Sigmoid colon (tissue), 7 donors: Measurements from ENCODE around the gene F12. TPM values are rescaled to one million over a fixed set of nuclear protein-coding genes. Genes with fewer than 3 reads are reported as not detected.

Source experiments
- DNase-seq: peaks from one replicate; pipeline ENCODE4 v3.0.0-alpha.2; 2019
- H3K27ac ChIP-seq, 4 donors: fragments of 200-600 bp; sonication (generic); one replicate each; pipeline ENCODE4 v1.5.1; 2016 to 2019; ENCODE audit warnings: mild to moderate bottlenecking in 1 of 4
- H3K27me3 ChIP-seq, 3 donors: fragments of 200-600 bp; sonication (generic); one replicate each; pipeline ENCODE4 v1.5.1; 2019; ENCODE audit warnings: mild to moderate bottlenecking in 1 of 3
- H3K36me3 ChIP-seq, 4 donors: fragments of 200-600 bp; sonication (generic); one replicate each; pipeline ENCODE4 v1.5.1; 2016 to 2019
- H3K4me1 ChIP-seq, 4 donors: fragments of 200-600 bp; sonication (generic); one replicate each; pipeline ENCODE4 v1.5.1; 2017 to 2019
- H3K4me3 ChIP-seq, 4 donors: fragments of 200-600 bp; sonication (generic); one replicate each; pipeline ENCODE4 v1.5.1; 2017 to 2019; ENCODE audit warnings: mild to moderate bottlenecking in 2 of 4, moderate library complexity in 1 of 4
- H3K9me3 ChIP-seq, 4 donors: fragments of 200-600 bp in 3 of 4; sonication (generic) in 3 of 4; one replicate each; pipeline versions ENCODE4 v1.5.1 to v1.6.1; 2013 to 2019
- CTCF ChIP-seq, 4 experiments: fragments of 450-650 bp in 3 of 4; fragments of 200-600 bp in 1 of 4; IDR thresholded peaks; one replicate each; pipeline ENCODE4 v1.5.1; 2016 to 2019; ENCODE audit warnings: antibody characterized with exemption in 4 of 4, mild to moderate bottlenecking in 3 of 4, moderate library complexity in 2 of 4
- EP300 ChIP-seq, 4 donors: sonication (generic); formaldehyde crosslinking; IDR thresholded peaks; one replicate each; pipeline ENCODE4 v1.6.1; 2017; ENCODE audit warnings: antibody characterized with exemption in 4 of 4
- POLR2A ChIP-seq, 2 donors: fragments of 450-650 bp; IDR thresholded peaks; one replicate each; pipeline ENCODE4 v1.6.1; 2016; ENCODE audit warnings: antibody characterized with exemption in 2 of 2, mild to moderate bottlenecking in 2 of 2, moderate library complexity in 2 of 2
- POLR2AphosphoS5 ChIP-seq, 4 donors: sonication (generic); formaldehyde crosslinking; IDR thresholded peaks; one replicate each; pipeline ENCODE4 v1.6.1; 2017; ENCODE audit warnings: antibody characterized with exemption in 4 of 4
- WGBS, 2 donors: extraction: QIAGEN DNeasy Blood & Tissue Kit; methylation state at CpG; one replicate each; pipeline ENCODE4 v1.1.7; 2013; 5-methylcytosine and 5-hydroxymethylcytosine counted together
- intact Hi-C: fragments of 100-400 bp; cut with DNase I; formaldehyde crosslinking; loops from one replicate; pipeline ENCODE4 v1.15.1; 2023
- polyA plus RNA-seq, 3 donors: library from polyadenylated mRNA; stranded (reverse); fragments of 200-250 nt; gene quantifications; one replicate each; pipeline ENCODE4 v1.2.3, GENCODE V29; 2013
- total RNA-seq, 4 donors: library from RNA; depleted of rRNA; stranded (reverse); fragments of >200 nt; gene quantifications; one replicate each; pipeline ENCODE4 v1.1.0, GENCODE V29; 2016
- donor health status: healthy with polysubstance abuse.
- donor health status: Bipolar disorder and iron deficiency.
- donor health status: healthy.

The F12 gene
- total and polyA plus RNA-seq, 7 donors: 0.36 to 14.0 (median 2.2) TPM; not detected in 1

DNA sequence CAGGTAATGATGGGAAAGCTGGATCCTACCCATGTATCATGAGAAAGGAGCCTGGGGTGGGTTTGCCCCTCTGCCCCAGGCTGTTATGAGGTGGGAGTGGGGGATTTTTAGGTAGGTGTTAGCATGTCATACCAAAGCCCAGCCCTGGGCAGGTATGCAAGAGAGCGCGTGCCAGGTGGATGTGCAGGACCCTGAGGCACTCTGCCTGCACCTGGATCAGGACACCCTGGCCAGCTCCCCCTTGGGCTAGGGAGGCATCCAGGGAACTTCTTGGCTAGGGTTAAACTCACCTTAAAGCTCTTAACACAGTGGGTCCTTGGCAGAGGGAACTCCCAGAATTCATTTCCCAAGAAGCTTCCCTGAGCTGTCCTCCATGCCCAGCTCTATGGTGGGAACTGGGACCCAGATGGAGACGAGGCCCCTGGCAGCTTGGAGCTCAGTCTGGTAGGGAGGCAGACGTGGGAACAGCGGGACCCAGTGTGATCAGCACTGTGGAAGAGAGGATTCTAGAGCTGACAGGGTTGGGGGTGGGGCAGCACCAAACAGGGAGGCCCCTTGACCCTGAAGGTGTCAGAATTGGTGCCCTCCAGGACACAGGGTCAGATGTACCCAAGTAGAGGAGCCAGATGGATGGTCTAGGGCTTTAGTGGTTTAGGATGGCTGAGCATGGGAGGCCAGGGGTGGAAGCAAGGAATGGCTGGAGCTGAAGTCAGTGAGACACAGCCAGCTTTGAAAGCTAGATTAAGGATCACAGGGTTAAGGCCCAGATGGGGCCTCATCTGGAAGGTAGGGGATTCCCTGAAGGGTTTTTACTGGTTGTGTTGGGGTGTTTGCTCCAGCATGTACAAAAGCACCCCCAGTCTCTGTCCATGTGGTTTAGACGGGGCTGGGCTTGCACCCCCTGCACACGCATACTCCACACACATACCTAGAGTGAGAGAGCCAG lies 35.0 kb upstream of the F12 start:
- Histone ChIP-seq H3K4me1 (peaks cover 0 to 27% (median 24%) of the 10 kb centered on the region in 4 donors), H3K27ac (no peak overlapping the region), H3K9me3 (no peaks in the 10 kb centered on the region), H3K36me3 (peaks cover 0 to 26% (median 6%) of the 10 kb centered on the region in 4 donors), H3K27me3 (peaks cover 0 to 32% (median 11%) of the 10 kb centered on the region in 3 donors), H3K4me3 (no peak overlapping the region)
- intact Hi-C loops: no loop called here
- DNase-seq: no peak
- WGBS, 2 donors: 43 to 66% methylated on average over 7 of the region's 7 CpGs
- peak in 1 of 4 donors; percentile 1 for TF ChIP-seq POLR2AphosphoS5 (IDR thresholded peaks at IDR 0.05)
- TF ChIP-seq EP300 (IDR thresholded peaks at IDR 0.05): no peak

DNA sequence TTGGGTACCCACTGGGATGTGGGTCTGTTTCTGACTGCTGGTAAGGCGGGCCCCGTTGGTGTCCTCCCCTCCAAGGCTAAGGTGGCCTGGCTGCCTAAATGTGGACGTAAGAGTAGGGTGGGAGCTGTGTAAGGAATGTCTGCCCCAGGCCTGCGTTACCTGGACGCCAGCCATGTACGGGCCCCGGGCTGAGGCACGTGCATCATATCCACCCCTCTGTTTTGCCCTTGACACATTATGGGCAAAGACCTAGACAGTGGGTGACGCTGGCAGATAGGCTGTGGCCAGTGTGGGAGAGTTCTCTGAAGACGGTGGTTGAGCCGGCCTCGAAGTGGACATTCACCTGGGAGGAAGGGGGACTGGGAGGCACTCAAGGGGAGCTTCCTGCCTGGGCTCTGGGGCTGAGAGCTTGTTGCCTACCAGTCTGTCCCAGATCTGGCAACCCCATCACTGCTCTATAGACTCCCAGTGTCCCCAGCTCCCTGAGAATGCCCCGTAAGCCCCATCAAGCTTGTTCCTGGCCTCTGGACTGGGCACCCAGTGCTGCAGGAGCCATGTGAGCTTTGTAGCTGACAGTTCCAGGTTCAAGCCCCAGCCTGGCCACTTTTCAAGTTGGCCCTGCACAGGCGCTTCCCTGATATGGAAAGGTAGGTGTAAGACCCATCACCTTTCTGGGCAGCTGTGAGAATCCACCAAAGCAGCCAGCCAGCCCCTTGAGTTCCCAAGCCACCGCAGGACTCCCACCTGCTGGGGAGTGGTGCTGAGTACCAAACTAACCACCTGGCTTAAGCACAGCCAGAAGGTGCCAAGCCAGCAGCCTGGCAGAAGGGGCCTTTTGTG lies 34.0 kb upstream of the F12 start:
- H3K27ac ChIP-seq: no peak overlapping the region
- no peak overlapping the region for H3K4me3 ChIP-seq
- 70 to 88% methylated on average over 15 of the region's 15 CpGs for WGBS, 2 donors
- DNase-seq: no peak
- peaks cover 0 to 22% (median 1%) of the 10 kb centered on the region in 3 donors for H3K27me3 ChIP-seq
- peaks cover 0 to 27% (median 24%) of the 10 kb centered on the region in 4 donors for H3K4me1 ChIP-seq
- no peaks in the 10 kb centered on the region for H3K9me3 ChIP-seq
- peaks cover 0 to 26% (median 6%) of the 10 kb centered on the region in 4 donors for H3K36me3 ChIP-seq
- TF ChIP-seq CTCF (IDR thresholded peaks at IDR 0.05) (no peak), POLR2A (IDR thresholded peaks at IDR 0.05) (no peak), POLR2AphosphoS5 (IDR thresholded peaks at IDR 0.05) (no peak)
- intact Hi-C loops: no loop called here

DNA sequence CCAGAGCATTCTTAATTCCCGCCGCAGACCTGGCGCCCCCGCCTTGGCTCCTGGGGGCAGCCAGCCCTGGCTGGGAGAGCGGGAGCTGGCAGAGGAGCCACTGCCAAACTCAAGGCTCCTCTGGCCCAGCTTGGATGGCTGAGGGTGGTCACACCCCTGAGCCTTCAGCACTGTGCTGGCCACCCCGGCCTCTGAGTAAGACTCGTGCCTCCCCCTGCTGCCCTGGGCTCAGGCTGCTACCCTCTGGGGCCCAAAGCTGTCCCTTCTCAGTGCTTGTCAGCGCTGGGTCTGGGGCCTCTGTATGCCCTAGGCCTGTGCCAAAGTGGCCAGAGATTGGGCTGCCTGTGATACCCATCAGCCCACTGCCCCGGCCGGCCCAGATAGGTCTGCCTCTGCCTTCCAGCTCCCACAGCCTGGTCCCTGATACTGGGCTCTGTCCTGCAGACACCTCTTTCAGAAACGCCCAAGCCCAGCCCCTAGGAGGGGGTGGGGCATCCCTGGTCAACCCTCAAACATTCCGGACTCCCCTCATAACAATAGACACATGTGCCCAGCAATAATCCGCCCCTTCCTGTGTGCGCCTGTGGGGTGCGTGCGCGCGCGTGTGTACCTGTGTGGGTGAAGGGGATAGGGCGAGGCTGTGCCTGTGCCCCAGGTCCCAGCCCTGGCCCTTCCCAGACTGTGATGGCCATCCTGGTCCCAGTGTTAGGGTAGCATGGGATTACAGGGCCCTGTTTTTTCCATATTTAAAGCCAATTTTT lies 32.9 kb upstream of the F12 start:
- Histone ChIP-seq H3K36me3 (peaks cover 2 to 36% (median 7%) of the 10 kb centered on the region in 4 donors), H3K4me3 (no peak overlapping the region), H3K9me3 (no peaks in the 10 kb centered on the region), H3K27ac (no peak overlapping the region), H3K27me3 (peaks cover 0 to 11% (median 0%) of the 10 kb centered on the region in 3 donors), H3K4me1 (peaks cover 0 to 18% (median 15%) of the 10 kb centered on the region in 4 donors)
- no peak for TF ChIP-seq CTCF (IDR thresholded peaks at IDR 0.05)
- no peak for TF ChIP-seq POLR2AphosphoS5 (IDR thresholded peaks at IDR 0.05)
- intact Hi-C loops: no loop called here
- no peak for DNase-seq
- WGBS, 2 donors: 89 to 93% methylated on average over 20 of the region's 20 CpGs

DNA sequence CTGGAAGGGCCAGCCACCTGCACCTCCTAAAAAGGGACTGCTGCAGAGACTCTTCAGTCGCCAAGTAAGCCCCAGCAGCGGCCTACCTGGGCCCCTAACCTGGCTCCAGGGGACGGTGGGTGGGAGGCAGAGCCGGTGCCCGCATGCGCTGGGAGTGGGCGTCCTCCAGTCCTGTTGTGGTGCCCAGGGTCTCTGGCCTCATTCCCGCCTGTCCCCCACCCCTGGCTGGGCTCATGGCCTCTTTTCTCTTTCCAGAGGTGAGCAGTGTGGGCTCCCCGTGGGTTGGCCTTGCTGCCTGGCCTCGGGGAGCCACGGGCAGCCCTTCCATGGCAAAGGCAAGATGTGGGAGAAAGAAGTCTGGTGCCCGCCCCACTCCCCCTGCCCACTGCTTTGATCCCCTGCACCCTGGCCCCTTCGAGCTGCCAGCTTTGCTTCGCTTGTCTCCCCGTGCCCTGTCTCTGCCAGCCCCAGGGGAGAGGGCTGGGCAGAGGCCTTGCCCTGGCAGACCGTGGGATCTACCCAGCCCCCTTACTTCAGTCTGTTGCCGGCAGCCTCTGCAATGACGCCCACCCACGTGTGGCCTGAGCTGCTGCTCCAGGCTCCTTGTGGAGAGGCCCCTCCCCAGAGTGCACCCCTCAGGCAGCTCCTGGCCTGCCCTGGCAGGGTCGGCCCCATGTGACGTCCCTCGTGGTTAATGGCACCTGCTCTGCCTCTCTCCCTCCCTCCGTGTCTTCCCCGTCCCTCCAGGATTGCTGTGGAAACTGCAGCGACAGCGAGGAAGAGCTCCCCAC lies 31.8 kb upstream of the F12 start:
- peaks cover 0 to 9% (median 6%) of the 10 kb centered on the region in 4 donors for H3K4me1 ChIP-seq
- H3K27me3 ChIP-seq: peaks cover 0 to 3% (median 0%) of the 10 kb centered on the region in 3 donors
- no peak overlapping the region for H3K27ac ChIP-seq
- H3K9me3 ChIP-seq: no peaks in the 10 kb centered on the region
- peaks cover 10 to 47% (median 10%) of the 10 kb centered on the region in 4 donors for H3K36me3 ChIP-seq
- intact Hi-C loops: no loop called here
- 88 to 91% methylated on average over 26 of the region's 26 CpGs for WGBS, 2 donors
- H3K4me3 ChIP-seq: no peak overlapping the region
- TF ChIP-seq POLR2AphosphoS5 (IDR thresholded peaks at IDR 0.05): no peak
- no peak for TF ChIP-seq CTCF (IDR thresholded peaks at IDR 0.05)
- TF ChIP-seq POLR2A (IDR thresholded peaks at IDR 0.05): no peak
- no peak for TF ChIP-seq EP300 (IDR thresholded peaks at IDR 0.05)
- no peak for DNase-seq
